ENCODE results near the gene FAM131A. TPM values are rescaled to one million over a fixed set of nuclear protein-coding genes. Genes with fewer than 3 reads are reported as not detected.
A peak's percentile ranks its signal among the peaks of the same experiment; 100 is the strongest.

The FAM131A gene
- polyA plus RNA-seq, 3 donors from 2014 or later: 2.4 to 3.0 (median 2.8) TPM

DNA sequence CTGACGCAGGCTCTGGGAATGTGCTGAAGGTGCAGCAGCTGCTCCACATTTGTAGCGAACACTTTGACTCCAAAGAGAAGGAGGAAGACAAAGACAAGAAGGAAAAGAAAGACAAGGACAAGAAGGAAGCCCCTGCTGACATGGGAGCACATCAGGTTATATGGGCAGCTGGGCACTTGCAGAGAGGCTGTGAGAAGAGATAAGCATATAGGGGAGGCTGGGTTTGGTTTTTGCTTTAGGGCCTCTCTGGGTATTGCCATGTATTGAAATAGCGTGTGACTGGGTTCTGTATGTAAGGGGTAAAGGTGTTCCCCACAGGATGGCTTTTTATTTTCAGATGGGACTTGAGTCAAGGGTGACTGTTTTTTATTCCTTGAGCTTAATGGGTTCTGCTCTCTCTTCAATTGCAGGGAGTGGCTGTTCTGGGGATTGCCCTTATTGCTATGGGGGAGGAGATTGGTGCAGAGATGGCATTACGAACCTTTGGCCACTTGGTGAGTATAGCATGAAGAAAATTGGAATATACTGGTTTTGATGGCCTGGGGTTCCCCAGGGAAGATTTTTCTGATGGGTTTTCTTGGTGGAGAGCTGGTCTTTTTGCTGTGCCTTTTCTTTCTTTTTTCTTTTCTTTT, 30.9 kb upstream of the FAM131A start:
- H3K27ac Mint-ChIP-seq: peak overlapping the region in 1 of 6 donors; percentile 12
- no peak overlapping the region for H3K4me3 Mint-ChIP-seq
- DNase-seq: no peak
- no peaks in the 10 kb centered on the region for H3K9me3 Mint-ChIP-seq
- H3K4me1 Mint-ChIP-seq: peaks cover 0 to 13% of the 10 kb centered on the region in 2 donors
- H3K36me3 Mint-ChIP-seq: peaks cover 23 to 67% (median 48%) of the 10 kb centered on the region in 3 donors
- H3K27me3 Mint-ChIP-seq (ENCODE audit: low read depth in 3 of 3): peaks cover 0 to 5% (median 2%) of the 10 kb centered on the region in 3 donors

DNA sequence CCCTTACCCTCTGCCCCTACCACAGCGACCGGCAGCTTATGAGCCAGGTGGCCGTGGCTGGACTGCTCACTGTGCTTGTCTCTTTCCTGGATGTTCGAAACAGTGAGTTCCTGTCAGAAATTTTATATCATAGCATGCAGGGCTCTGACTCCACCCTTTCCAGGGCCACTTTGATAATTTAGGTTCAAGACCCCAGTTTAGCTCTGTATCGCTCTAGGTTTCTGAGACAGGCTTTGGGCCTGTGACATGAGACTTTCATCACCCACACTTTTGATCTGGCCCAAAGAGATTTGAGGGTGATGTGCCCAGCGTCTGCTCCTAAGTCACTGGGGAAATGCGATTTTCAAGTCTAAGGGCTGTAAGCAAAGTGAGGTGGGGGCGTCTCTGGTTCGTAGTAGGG, 29.5 kb upstream of the FAM131A start:
- H3K36me3 Mint-ChIP-seq: peaks cover 20 to 55% (median 41%) of the 10 kb centered on the region in 3 donors
- DNase-seq: no peak
- H3K27ac Mint-ChIP-seq: peak overlapping the region in 2 of 6 donors; percentile 23
- H3K4me1 Mint-ChIP-seq: peaks cover 0 to 5% of the 10 kb centered on the region in 2 donors
- H3K4me3 Mint-ChIP-seq: no peak overlapping the region
- peaks cover 0 to 5% (median 4%) of the 10 kb centered on the region in 3 donors for H3K27me3 Mint-ChIP-seq (ENCODE audit: low read depth in 3 of 3)
- no peaks in the 10 kb centered on the region for H3K9me3 Mint-ChIP-seq

DNA sequence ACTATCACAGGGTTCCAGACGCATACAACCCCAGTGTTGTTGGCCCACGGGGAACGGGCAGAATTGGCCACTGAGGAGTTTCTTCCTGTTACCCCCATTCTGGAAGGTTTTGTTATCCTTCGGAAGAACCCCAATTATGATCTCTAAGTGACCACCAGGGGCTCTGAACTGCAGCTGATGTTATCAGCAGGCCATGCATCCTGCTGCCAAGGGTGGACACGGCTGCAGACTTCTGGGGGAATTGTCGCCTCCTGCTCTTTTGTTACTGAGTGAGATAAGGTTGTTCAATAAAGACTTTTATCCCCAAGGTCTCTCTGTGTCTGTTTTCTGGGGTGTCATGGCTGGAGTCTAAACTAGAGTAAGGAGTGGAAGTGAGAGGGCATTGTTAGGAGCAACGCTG, 28.7 kb upstream of the FAM131A start:
- DNase-seq: no peak
- Mint-ChIP-seq H3K36me3 (peaks cover 20 to 49% (median 35%) of the 10 kb centered on the region in 3 donors), H3K4me3 (no peak overlapping the region), H3K9me3 (no peaks in the 10 kb centered on the region), H3K27me3 (ENCODE audit: low read depth in 3 of 3) (peaks cover 0 to 8% (median 5%) of the 10 kb centered on the region in 3 donors), H3K27ac (no peak overlapping the region), H3K4me1 (no peaks in the 10 kb centered on the region)

DNA sequence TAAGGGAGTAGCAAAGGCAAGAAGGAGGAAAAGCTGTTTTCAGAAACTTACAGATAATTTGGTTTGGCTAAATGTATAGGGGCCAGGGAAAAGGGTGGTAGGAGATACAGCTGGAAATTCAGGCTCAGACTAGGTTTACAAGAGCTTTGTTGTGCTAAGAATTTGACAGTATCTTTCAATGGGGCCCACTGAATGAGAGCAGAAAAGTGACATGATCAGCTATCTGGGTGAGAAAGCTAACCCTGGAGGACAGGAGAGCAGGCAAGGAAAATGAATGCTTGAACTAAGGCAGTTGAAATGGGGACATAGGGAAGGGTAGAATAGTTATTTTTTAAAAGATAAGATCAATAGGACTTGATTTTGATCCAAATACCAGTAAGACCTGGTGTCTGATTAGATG, 25.8 kb upstream of the FAM131A start:
- peak overlapping the region in 3 of 5 donors; percentile 6 to 58 (median 44) for H3K4me3 Mint-ChIP-seq
- no peak for DNase-seq
- peaks cover 13 to 15% of the 10 kb centered on the region in 2 donors for H3K4me1 Mint-ChIP-seq
- peaks cover 13 to 25% (median 22%) of the 10 kb centered on the region in 3 donors for H3K36me3 Mint-ChIP-seq
- peak overlapping the region in 2 of 6 donors; percentile 54 to 76 for H3K27ac Mint-ChIP-seq
- H3K9me3 Mint-ChIP-seq: no peaks in the 10 kb centered on the region
- peaks cover 2 to 17% (median 6%) of the 10 kb centered on the region in 3 donors for H3K27me3 Mint-ChIP-seq (ENCODE audit: low read depth in 3 of 3)

DNA sequence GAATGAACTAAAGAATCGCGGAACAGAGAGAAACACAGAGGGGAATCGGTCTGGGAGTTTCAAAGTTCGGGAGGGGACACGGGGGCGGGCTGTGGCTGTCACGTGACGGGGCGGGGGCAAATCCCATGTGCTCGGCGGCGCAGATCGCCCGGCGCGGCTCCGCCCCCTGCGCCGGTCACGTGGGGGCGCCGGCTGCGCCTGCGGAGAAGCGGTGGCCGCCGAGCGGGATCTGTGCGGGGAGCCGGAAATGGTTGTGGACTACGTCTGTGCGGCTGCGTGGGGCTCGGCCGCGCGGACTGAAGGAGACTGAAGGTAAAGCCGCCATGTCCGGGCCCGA, 23.1 kb upstream of the FAM131A start, which contains the start of gene EIF4G1:
Gene EIF4G1 (plus strand): TSS at position 244 of the 337 bp plus-strand sequence. CDS start 1,191 bp downstream, outside the sequence.
- Mint-ChIP-seq H3K4me3 (peak within 1 kb of the TSS; percentile 85 to 91 (median 90)), H3K36me3 (peaks cover 0 to 8% (median 7%) of the 10 kb centered on the region in 3 donors), H3K27me3 (ENCODE audit: low read depth in 3 of 3) (peaks cover 2 to 19% (median 4%) of the 10 kb centered on the region in 3 donors), H3K27ac (peak within 1 kb of the TSS; percentile 76 to 95 (median 90)), H3K4me1 (peaks cover 32 to 38% of the 10 kb centered on the region in 2 donors), H3K9me3 (no peaks in the 10 kb centered on the region)
- peak; percentile 94 to 95 (median 95) for DNase-seq

DNA sequence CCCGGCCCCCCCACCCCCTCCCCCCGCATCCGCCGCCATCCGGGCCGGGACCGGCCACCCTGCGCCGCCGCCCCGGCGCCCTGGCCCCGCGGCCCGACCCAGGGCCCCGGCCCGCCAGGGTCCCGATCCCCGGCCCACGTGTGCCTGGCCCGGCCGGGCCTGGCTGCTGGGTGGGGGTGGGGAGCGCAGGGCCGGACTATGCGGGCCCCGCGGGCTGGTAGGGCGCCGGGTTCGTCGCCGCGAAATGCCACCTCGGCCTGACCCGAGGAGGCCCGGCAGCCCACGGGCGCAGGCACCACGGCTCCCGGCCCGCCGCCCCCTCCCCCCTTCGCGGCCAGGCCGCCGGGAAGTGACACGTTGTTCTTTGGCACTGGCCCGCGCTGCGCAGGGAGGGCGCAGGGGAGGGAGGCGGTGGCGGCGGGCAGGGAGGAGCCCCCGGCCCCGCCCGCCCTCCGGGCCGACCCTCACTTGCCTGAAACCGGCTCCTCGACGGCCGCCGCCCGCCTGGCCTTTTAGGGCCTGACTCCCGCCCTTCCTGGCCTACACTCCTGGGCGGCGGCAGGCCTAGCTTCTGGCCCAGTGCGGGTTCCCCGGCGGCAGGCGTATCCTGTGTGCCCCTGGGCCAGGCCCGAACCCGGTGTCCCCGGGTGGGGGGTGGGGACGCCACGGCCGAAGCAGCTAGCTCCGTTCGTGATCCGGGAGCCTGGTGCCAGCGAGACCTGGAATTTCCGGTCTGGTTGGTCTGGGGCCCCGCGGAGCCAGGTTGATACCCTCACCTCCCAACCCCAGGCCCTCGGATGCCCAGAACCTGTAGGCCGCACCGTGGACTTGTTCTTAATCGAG, 22.5 kb upstream of the FAM131A start:
- DNase-seq: peak; percentile 80 to 83 (median 82)
- Mint-ChIP-seq H3K4me1 (peaks cover 35 to 43% of the 10 kb centered on the region in 2 donors), H3K36me3 (peaks cover 0 to 8% (median 7%) of the 10 kb centered on the region in 3 donors), H3K27ac (peak overlapping the region; percentile 76 to 95 (median 90)), H3K4me3 (peak overlapping the region; percentile 85 to 91 (median 90)), H3K27me3 (ENCODE audit: low read depth in 3 of 3) (peaks cover 2 to 19% (median 4%) of the 10 kb centered on the region in 3 donors), H3K9me3 (no peaks in the 10 kb centered on the region)

GRCh38 chr3:184315543-184315867, 21.9 kb upstream of the FAM131A start:
- H3K4me1 Mint-ChIP-seq: peaks cover 35 to 43% of the 10 kb centered on the region in 2 donors
- peak overlapping the region; percentile 67 to 87 (median 84) for H3K4me3 Mint-ChIP-seq
- H3K27me3 Mint-ChIP-seq (ENCODE audit: low read depth in 3 of 3): peaks cover 2 to 19% (median 4%) of the 10 kb centered on the region in 3 donors
- H3K9me3 Mint-ChIP-seq: no peaks in the 10 kb centered on the region
- H3K36me3 Mint-ChIP-seq: peaks cover 0 to 10% (median 7%) of the 10 kb centered on the region in 3 donors
- no peak for DNase-seq
- H3K27ac Mint-ChIP-seq: peak overlapping the region; percentile 70 to 95 (median 84)

- Mint-ChIP-seq H3K27ac (peak overlapping the region; percentile 70 to 96 (median 84)), H3K4me1 (peaks cover 35 to 43% of the 10 kb centered on the region in 2 donors), H3K4me3 (peak overlapping the region; percentile 63 to 85 (median 75)), H3K9me3 (no peaks in the 10 kb centered on the region), H3K27me3 (ENCODE audit: low read depth in 3 of 3) (peaks cover 2 to 21% (median 4%) of the 10 kb centered on the region in 3 donors), H3K36me3 (peaks cover 3 to 16% (median 7%) of the 10 kb centered on the region in 3 donors)
- no peak for DNase-seq
Measured at GRCh38 chr3:184315871-184316661, 21.3 kb upstream of the FAM131A start.

DNA sequence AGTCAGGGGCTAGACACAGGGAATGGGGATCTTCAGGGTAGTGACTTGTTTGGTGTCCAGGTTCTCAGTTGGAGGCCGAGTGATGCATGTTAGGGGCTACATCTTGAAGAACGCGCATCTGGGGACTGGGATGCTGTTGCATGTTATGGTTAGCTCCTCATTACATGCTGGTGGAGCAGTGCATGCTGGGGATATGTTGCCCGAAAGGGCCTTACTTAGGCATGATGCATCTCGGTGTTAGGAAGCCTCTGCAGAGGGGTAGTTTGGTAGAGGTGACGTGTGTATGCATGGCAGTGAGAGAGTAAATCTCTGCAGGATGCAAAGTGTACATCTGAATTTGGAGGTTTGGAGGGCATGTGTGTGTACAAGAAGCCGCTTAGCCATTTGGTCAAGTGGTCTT, 20.6 kb upstream of the FAM131A start:
- Mint-ChIP-seq H3K4me3 (peak overlapping the region; percentile 63 to 85 (median 75)), H3K9me3 (no peaks in the 10 kb centered on the region), H3K27me3 (ENCODE audit: low read depth in 3 of 3) (peaks cover 2 to 19% (median 4%) of the 10 kb centered on the region in 3 donors), H3K36me3 (peaks cover 7 to 23% (median 8%) of the 10 kb centered on the region in 3 donors), H3K4me1 (peaks cover 37 to 43% of the 10 kb centered on the region in 2 donors), H3K27ac (peak overlapping the region; percentile 70 to 96 (median 84))
- DNase-seq: no peak

GRCh38 chr3:184317201-184317600, 20.2 kb upstream of the FAM131A start:
- peaks cover 9 to 26% (median 10%) of the 10 kb centered on the region in 3 donors for H3K36me3 Mint-ChIP-seq
- H3K9me3 Mint-ChIP-seq: no peaks in the 10 kb centered on the region

GRCh38 chr3:184320104-184320445, 17.3 kb upstream of the FAM131A start:
- Mint-ChIP-seq H3K4me3 (no peak overlapping the region), H3K27me3 (ENCODE audit: low read depth in 3 of 3) (peaks cover 4 to 12% (median 5%) of the 10 kb centered on the region in 3 donors), H3K36me3 (peaks cover 25 to 50% (median 25%) of the 10 kb centered on the region in 3 donors), H3K4me1 (peaks cover 37% of the 10 kb centered on the region in 2 donors), H3K9me3 (no peaks in the 10 kb centered on the region), H3K27ac (no peak overlapping the region)
- no peak for DNase-seq

More at GRCh38 chr3:184317201-184317600, 20.2 kb upstream of the FAM131A start:
- no peak for DNase-seq
- Mint-ChIP-seq H3K27ac (peak overlapping the region in 5 of 6 donors; percentile 31 to 96 (median 83)), H3K4me1 (peaks cover 37 to 43% of the 10 kb centered on the region in 2 donors), H3K27me3 (ENCODE audit: low read depth in 3 of 3) (peaks cover 2 to 19% (median 4%) of the 10 kb centered on the region in 3 donors), H3K4me3 (peak overlapping the region; percentile 14 to 46 (median 24))

- Mint-ChIP-seq H3K27ac (no peak overlapping the region), H3K4me1 (peaks cover 26 to 28% of the 10 kb centered on the region in 2 donors), H3K4me3 (no peak overlapping the region), H3K27me3 (ENCODE audit: low read depth in 3 of 3) (peaks cover 2 to 8% (median 3%) of the 10 kb centered on the region in 3 donors), H3K36me3 (peaks cover 30 to 65% (median 33%) of the 10 kb centered on the region in 3 donors), H3K9me3 (no peaks in the 10 kb centered on the region)
- DNase-seq: no peak
Measured at GRCh38 chr3:184321666-184322065, 15.7 kb upstream of the FAM131A start.

All from immature natural killer cell (primary cell).